ENCODE measurements around the gene SLC29A1. TPM values are rescaled to one million over a fixed set of nuclear protein-coding genes. Genes with fewer than 3 reads are reported as not detected.
A peak's percentile ranks its signal among the peaks of the same experiment; 100 is the strongest.

Gene SLC29A1
- total and polyA plus RNA-seq, 9 of the 15 experiments (the other 6 are each of a cell fraction or from before 2014, with no cell fraction given) = 18.9 to 170 (median 57.7) TPM

- TF ChIP-seq, protein P1, sequence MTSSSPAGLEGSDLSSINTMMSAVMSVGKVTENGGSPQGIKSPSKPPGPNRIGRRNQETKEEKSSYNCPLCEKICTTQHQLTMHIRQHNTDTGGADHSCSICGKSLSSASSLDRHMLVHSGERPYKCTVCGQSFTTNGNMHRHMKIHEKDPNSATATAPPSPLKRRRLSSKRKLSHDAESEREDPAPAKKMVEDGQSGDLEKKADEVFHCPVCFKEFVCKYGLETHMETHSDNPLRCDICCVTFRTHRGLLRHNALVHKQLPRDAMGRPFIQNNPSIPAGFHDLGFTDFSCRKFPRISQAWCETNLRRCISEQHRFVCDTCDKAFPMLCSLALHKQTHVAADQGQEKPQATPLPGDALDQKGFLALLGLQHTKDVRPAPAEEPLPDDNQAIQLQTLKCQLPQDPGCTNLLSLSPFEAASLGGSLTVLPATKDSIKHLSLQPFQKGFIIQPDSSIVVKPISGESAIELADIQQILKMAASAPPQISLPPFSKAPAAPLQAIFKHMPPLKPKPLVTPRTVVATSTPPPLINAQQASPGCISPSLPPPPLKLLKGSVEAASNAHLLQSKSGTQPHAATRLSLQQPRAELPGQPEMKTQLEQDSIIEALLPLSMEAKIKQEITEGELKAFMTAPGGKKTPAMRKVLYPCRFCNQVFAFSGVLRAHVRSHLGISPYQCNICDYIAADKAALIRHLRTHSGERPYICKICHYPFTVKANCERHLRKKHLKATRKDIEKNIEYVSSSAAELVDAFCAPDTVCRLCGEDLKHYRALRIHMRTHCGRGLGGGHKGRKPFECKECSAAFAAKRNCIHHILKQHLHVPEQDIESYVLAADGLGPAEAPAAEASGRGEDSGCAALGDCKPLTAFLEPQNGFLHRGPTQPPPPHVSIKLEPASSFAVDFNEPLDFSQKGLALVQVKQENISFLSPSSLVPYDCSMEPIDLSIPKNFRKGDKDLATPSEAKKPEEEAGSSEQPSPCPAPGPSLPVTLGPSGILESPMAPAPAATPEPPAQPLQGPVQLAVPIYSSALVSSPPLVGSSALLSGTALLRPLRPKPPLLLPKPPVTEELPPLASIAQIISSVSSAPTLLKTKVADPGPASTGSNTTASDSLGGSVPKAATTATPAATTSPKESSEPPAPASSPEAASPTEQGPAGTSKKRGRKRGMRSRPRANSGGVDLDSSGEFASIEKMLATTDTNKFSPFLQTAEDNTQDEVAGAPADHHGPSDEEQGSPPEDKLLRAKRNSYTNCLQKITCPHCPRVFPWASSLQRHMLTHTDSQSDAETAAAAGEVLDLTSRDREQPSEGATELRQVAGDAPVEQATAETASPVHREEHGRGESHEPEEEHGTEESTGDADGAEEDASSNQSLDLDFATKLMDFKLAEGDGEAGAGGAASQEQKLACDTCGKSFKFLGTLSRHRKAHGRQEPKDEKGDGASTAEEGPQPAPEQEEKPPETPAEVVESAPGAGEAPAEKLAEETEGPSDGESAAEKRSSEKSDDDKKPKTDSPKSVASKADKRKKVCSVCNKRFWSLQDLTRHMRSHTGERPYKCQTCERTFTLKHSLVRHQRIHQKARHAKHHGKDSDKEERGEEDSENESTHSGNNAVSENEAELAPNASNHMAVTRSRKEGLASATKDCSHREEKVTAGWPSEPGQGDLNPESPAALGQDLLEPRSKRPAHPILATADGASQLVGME (CRISPR knock-in tag; IDR thresholded peaks at IDR 0.05) = no peak
- TF ChIP-seq, protein P2, sequence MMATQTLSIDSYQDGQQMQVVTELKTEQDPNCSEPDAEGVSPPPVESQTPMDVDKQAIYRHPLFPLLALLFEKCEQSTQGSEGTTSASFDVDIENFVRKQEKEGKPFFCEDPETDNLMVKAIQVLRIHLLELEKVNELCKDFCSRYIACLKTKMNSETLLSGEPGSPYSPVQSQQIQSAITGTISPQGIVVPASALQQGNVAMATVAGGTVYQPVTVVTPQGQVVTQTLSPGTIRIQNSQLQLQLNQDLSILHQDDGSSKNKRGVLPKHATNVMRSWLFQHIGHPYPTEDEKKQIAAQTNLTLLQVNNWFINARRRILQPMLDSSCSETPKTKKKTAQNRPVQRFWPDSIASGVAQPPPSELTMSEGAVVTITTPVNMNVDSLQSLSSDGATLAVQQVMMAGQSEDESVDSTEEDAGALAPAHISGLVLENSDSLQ (IDR thresholded peaks at IDR 0.05) = peak; percentile 33
- TF ChIP-seq SMARCA5 (IDR thresholded peaks at IDR 0.05) (peak; percentile 62; the same call in 1 of the 2 replicates), CTCF (IDR thresholded peaks at IDR 0.05 in 2 of 3, conservative IDR thresholded peaks at IDR 0.05 in 1 of 3; ENCODE audit: insufficient read depth in 2 of 3, low read depth in 1 of 3, low read length in 3 of 3) (peak in 2 of 3 experiments; percentile 32 to 38; a peak in 2 of 6 replicates), SMAD3 (CRISPR knock-in tag; conservative IDR thresholded peaks at IDR 0.05) (no peak), CBFB (CRISPR knock-in tag; IDR thresholded peaks at IDR 0.05) (0 out of 2 replicates have a peak, but pooled peaks have one; percentile 28), SMARCA4 (IDR thresholded peaks at IDR 0.05) (no peak), NFYB (IDR thresholded peaks at IDR 0.05; ENCODE audit: extremely low read depth, insufficient read length) (no peak), ZNF57 (CRISPR knock-in tag; IDR thresholded peaks at IDR 0.05) (0 out of 2 replicates have a peak, but pooled peaks have one; percentile 22), MTF1 (CRISPR knock-in tag; IDR thresholded peaks at IDR 0.05; ENCODE audit: borderline replicate concordance) (no peak), KAT7 (CRISPR knock-in tag; IDR thresholded peaks at IDR 0.05; ENCODE audit: borderline replicate concordance) (peak; percentile 82; the same call in 1 of the 2 replicates), FOS (IDR thresholded peaks at IDR 0.05; ENCODE audit: extremely low read depth, insufficient read length) (no peak)
Measured at GRCh38 chr6:44224029-44224964, 902 bp downstream of the SLC29A1 start (continued).
